GM23338 (cell line): ENCODE data around the gene TCF3. TPM values are rescaled to one million over a fixed set of nuclear protein-coding genes. Genes with fewer than 3 reads are reported as not detected.

Source experiments
- ATAC-seq: fragments of 200-7000 bp; cut with Tn5 transposase; 3 replicates; pipeline ENCODE4 v1.9.1; 2020
- DNase-seq: peaks from one replicate; pipeline ENCODE4 v3.0.0-alpha.2; 2015; ENCODE audit warnings: low spot score
- H2AFZ ChIP-seq: fragments of 200-600 bp; sonication (generic); 2 replicates; pipeline ENCODE4 v1.8.0; 2016; ENCODE audit warnings: antibody characterized with exemption, mild to moderate bottlenecking, moderate library complexity
- H3F3A ChIP-seq: fragments of 200-600 bp; sonication (generic); replicated peaks from 2 replicates; pipeline ENCODE4 v1.8.0; 2017; ENCODE audit warnings: antibody characterized with exemption, mixed run types, low read depth
- H3K27ac ChIP-seq: fragments of 200-600 bp; sonication (generic); 2 replicates; pipeline ENCODE4 v1.6.1; 2016; ENCODE audit warnings: low read depth
- H3K27me3 ChIP-seq: fragments of 200-600 bp; sonication (generic); 2 replicates; pipeline ENCODE4 v1.8.0; 2016; ENCODE audit warnings: mild to moderate bottlenecking, mixed run types, moderate library complexity; ENCODE audit not compliant: insufficient read depth
- H3K36me3 ChIP-seq: fragments of 200-600 bp; sonication (generic); 2 replicates; pipeline ENCODE4 v1.8.0; 2016; ENCODE audit warnings: mild to moderate bottlenecking; ENCODE audit not compliant: insufficient read depth
- H3K4me1 ChIP-seq: fragments of 200-600 bp; sonication (generic); 2 replicates; pipeline ENCODE4 v1.8.0; 2016; ENCODE audit warnings: mild to moderate bottlenecking, moderate library complexity; ENCODE audit not compliant: insufficient read depth
- H3K4me2 ChIP-seq: fragments of 200-600 bp; sonication (generic); 2 replicates; pipeline ENCODE4 v1.7.1; 2017; ENCODE audit warnings: mixed run types
- H3K4me3 ChIP-seq: fragments of 200-600 bp; sonication (generic); 2 replicates; pipeline ENCODE4 v1.6.1; 2016; ENCODE audit warnings: mixed run types
- H3K79me2 ChIP-seq: fragments of 200-600 bp; sonication (generic); replicated peaks from 2 replicates; pipeline ENCODE4 v1.8.0; 2017; ENCODE audit warnings: mild to moderate bottlenecking; ENCODE audit not compliant: insufficient read depth
- H3K9me2 ChIP-seq: fragments of 200-600 bp; sonication (generic); 2 replicates; pipeline ENCODE4 v1.8.0; 2017; ENCODE audit not compliant: insufficient read depth
- H4K20me1 ChIP-seq: fragments of 200-600 bp; sonication (generic); replicated peaks from 2 replicates; pipeline ENCODE4 v1.8.0; 2017; ENCODE audit warnings: mild to moderate bottlenecking; ENCODE audit not compliant: insufficient read depth
- H3K27ac Mint-ChIP-seq: 2 replicates; pipeline ENCODE4 v1.8.0; 2020; ENCODE audit warnings: inconsistent platforms, mild to moderate bottlenecking, moderate library complexity, mixed read lengths
- H3K27me3 Mint-ChIP-seq: 3 replicates; pipeline ENCODE4 v1.8.0; 2022; ENCODE audit warnings: low read depth, mild to moderate bottlenecking, moderate library complexity, mixed read lengths, inconsistent platforms; ENCODE audit not compliant: insufficient read depth, poor library complexity
- H3K36me3 Mint-ChIP-seq: 3 replicates; pipeline ENCODE4 v1.8.0; 2021; ENCODE audit warnings: low read depth, mild to moderate bottlenecking, inconsistent platforms, moderate library complexity, mixed read lengths
- H3K4me1 Mint-ChIP-seq: 3 replicates; pipeline ENCODE4 v1.8.0; 2020; ENCODE audit warnings: mild to moderate bottlenecking, inconsistent platforms, mixed read lengths
- H3K4me3 Mint-ChIP-seq: 3 replicates; pipeline ENCODE4 v1.8.0; 2021; ENCODE audit warnings: moderate library complexity, mild to moderate bottlenecking, inconsistent platforms, mixed read lengths
- H3K9me3 Mint-ChIP-seq: 3 replicates; pipeline ENCODE4 v1.8.0; 2020; ENCODE audit warnings: moderate library complexity, mild to moderate bottlenecking, inconsistent platforms, mixed read lengths
- CREB1 ChIP-seq: fragments of 250-450 bp; sonication (Bioruptor Pico); IDR thresholded peaks from 2 replicates; pipeline ENCODE4 v1.5.0; 2020; ENCODE audit warnings: low read depth, mild to moderate bottlenecking, moderate library complexity
- CTCF ChIP-seq, 2 experiments: fragments of 200-600 bp in 1 of 2; sonication (generic) in 1 of 2; conservative IDR thresholded peaks; 2 replicates each; pipeline versions ENCODE4 v1.5.1 to v1.6.1; 2016 to 2017; ENCODE audit warnings: antibody characterized with exemption in 2 of 2, low read depth in 2 of 2, mild to moderate bottlenecking in 2 of 2, moderate library complexity in 1 of 2
- ETS1 ChIP-seq: IDR thresholded peaks from 2 replicates; pipeline ENCODE4 v1.6.1; 2016; ENCODE audit warnings: antibody characterized with exemption
- ZNF114 ChIP-seq: fragments of 250-450 bp; sonication (Bioruptor Pico); IDR thresholded peaks from 2 replicates; pipeline ENCODE4 v1.5.0; 2020; ENCODE audit warnings: mild to moderate bottlenecking, moderate library complexity
- ZNF331 ChIP-seq: fragments of 250-450 bp; sonication (Bioruptor Pico); IDR thresholded peaks from 2 replicates; pipeline ENCODE4 v1.5.0; 2020; ENCODE audit warnings: low read depth, mild to moderate bottlenecking, moderate library complexity
- ZNF462 ChIP-seq: fragments of 250-450 bp; sonication (Bioruptor Pico); IDR thresholded peaks from 2 replicates; pipeline ENCODE4 v1.5.0; 2020; ENCODE audit warnings: mild to moderate bottlenecking, moderate library complexity
- polyA plus RNA-seq: library from polyadenylated mRNA; unstranded; fragments of >200 nt; fragmentation: Nextera tagmentation; extraction: Ambion mirVana; gene quantifications from 2 replicates; pipeline ENCODE4 v1.2.1, GENCODE V29; 2016
- total RNA-seq: library from RNA; depleted of rRNA; stranded (reverse); fragments of >200 nt; shearing (Covaris generic); gene quantifications from 2 replicates; pipeline ENCODE4 v1.2.3, GENCODE V29; 2014

TCF3 gene
- total and polyA plus RNA-seq, 2 experiments from 2014 or later: 166 to 383 TPM

- H3F3A ChIP-seq: no peaks in the 10 kb centered on the region
- no peak overlapping the region for H2AFZ ChIP-seq
- ATAC-seq (no peak), DNase-seq (no peak)
- peaks cover 3% of the 10 kb centered on the region; the same call in 1 of the 3 replicates for H3K4me1 Mint-ChIP-seq
- no peaks in the 10 kb centered on the region for H3K27me3 ChIP-seq
- H3K36me3 Mint-ChIP-seq: peaks cover 3% of the 10 kb centered on the region; the same call in 1 of the 3 replicates
- no peaks in the 10 kb centered on the region for H3K9me2 ChIP-seq
- peaks cover 8% of the 10 kb centered on the region; the same call in 2 of the 3 replicates for H3K9me3 Mint-ChIP-seq
- no peak overlapping the region for H3K4me2 ChIP-seq
- H3K27ac Mint-ChIP-seq: no peak overlapping the region
- no peak overlapping the region for H3K4me3 ChIP-seq
- no peaks in the 10 kb centered on the region for H3K79me2 ChIP-seq
- no peaks in the 10 kb centered on the region for H3K4me1 ChIP-seq
- no peak overlapping the region for H3K4me3 Mint-ChIP-seq
- H3K36me3 ChIP-seq: no peaks in the 10 kb centered on the region
- no peaks in the 10 kb centered on the region for H4K20me1 ChIP-seq
- peaks cover 22% of the 10 kb centered on the region for H3K27me3 Mint-ChIP-seq
- no peak for TF ChIP-seq CTCF (conservative IDR thresholded peaks at IDR 0.05; ENCODE audit: low read depth in 2 of 2)
- TF ChIP-seq ZNF114 (CRISPR knock-in tag): no peak
- no peak for TF ChIP-seq ZNF331
- TF ChIP-seq CREB1 (CRISPR knock-in tag): no peak
- TF ChIP-seq ZNF462: no peak
- no peak for TF ChIP-seq ETS1
- no peak overlapping the region for H3K27ac ChIP-seq
Measured at GRCh38 chr19:1656988-1657536, 4.6 kb upstream of the TCF3 start.
